VCaP (cell line): ENCODE results near the gene TPRG1L.

Experiments
- H3K27ac ChIP-seq: fragments of 450-650 bp; 2 replicates; pipeline ENCODE4 v1.5.1; 2017
- TF ChIP-seq, protein P1 (sequence below): fragments of 450-650 bp; conservative IDR thresholded peaks from 2 replicates; pipeline ENCODE4 v1.5.1; 2017; ENCODE audit warnings: mild to moderate bottlenecking, moderate library complexity

TPRG1L gene

DNA sequence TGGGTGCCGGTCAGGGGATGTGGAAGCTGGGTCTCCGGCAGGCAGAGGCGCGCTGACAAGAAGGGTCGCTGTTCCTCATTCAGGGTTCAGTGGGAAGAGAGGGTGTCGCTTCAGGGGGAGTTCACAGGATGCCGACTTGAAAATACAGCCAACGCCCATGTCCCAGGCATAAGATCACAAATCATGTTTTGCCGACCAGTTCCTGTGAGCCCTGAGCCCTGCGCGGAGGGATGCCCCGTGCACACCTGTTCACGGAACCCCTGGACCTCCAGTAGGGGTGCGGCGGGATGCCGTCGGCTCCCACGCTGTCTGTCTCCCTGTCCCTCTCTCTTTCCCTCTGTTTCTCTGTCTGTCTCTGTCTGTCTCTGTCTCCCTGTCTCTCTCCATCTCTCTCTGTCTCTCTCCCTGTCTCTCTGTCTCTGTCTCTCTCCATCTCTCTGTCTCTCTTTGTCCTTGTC is 54.3 kb downstream of the TPRG1L start:
- TF ChIP-seq, protein P1, sequence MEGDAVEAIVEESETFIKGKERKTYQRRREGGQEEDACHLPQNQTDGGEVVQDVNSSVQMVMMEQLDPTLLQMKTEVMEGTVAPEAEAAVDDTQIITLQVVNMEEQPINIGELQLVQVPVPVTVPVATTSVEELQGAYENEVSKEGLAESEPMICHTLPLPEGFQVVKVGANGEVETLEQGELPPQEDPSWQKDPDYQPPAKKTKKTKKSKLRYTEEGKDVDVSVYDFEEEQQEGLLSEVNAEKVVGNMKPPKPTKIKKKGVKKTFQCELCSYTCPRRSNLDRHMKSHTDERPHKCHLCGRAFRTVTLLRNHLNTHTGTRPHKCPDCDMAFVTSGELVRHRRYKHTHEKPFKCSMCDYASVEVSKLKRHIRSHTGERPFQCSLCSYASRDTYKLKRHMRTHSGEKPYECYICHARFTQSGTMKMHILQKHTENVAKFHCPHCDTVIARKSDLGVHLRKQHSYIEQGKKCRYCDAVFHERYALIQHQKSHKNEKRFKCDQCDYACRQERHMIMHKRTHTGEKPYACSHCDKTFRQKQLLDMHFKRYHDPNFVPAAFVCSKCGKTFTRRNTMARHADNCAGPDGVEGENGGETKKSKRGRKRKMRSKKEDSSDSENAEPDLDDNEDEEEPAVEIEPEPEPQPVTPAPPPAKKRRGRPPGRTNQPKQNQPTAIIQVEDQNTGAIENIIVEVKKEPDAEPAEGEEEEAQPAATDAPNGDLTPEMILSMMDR = no peak
- H3K27ac ChIP-seq = no peak overlapping the region
